ENCODE data around the gene RAD51C. TPM values are rescaled to one million over a fixed set of nuclear protein-coding genes. Genes with fewer than 3 reads are reported as not detected.

Gene RAD51C
- polyA plus RNA-seq, 1 of the 3 experiments (the other 2 are of a cell fraction), result 36.1 TPM

GRCh38 chr17:58758890-58759289, 66.5 kb downstream of the RAD51C start:
- no peak for DNase-seq
- H3K4me3 ChIP-seq (ENCODE audit: low read depth in 2 of 2, low read length in 1 of 2), result no peak overlapping the region
- H2AFZ ChIP-seq (ENCODE audit: low read depth), result no peak overlapping the region
- H3K9me2 ChIP-seq, result no peaks in the 10 kb centered on the region
- no peaks in the 10 kb centered on the region for H3K36me3 ChIP-seq (replicated peaks in 1 of 2; ENCODE audit: control insufficient read depth in 1 of 2, insufficient read depth in 2 of 2, low read length in 1 of 2)
- H3F3A ChIP-seq (replicated peaks; ENCODE audit: insufficient read depth), result no peaks in the 10 kb centered on the region
- H3K27me3 ChIP-seq (ENCODE audit: insufficient read depth), result peaks cover 24% of the 10 kb centered on the region
- peaks cover 0 to 11% of the 10 kb centered on the region in 2 experiments; a peak in 2 of 4 replicates for H3K4me1 ChIP-seq (ENCODE audit: control insufficient read depth in 1 of 2, insufficient read depth in 2 of 2, low read depth in 1 of 2, low read length in 1 of 2)
- no peak overlapping the region for H3K4me2 ChIP-seq
- TF ChIP-seq REST (IDR thresholded peaks at IDR 0.05; ENCODE audit: low read depth, low read length) (no peak), USF1 (IDR thresholded peaks at IDR 0.05; ENCODE audit: borderline replicate concordance, low read depth) (no peak), ZBTB33 (IDR thresholded peaks at IDR 0.05; ENCODE audit: borderline replicate concordance, low read depth) (no peak), NRF1 (IDR thresholded peaks at IDR 0.05; ENCODE audit: low read depth, low read length) (no peak), SIN3A (IDR thresholded peaks at IDR 0.05; ENCODE audit: borderline replicate concordance, low read depth, low read length) (no peak), RAD21 (IDR thresholded peaks at IDR 0.05; ENCODE audit: low read length) (no peak), POLR2AphosphoS5 (IDR thresholded peaks at IDR 0.05; ENCODE audit: low read depth, low read length) (no peak), GATA2 (CRISPR knock-in tag; IDR thresholded peaks at IDR 0.05) (no peak), FOXM1 (IDR thresholded peaks at IDR 0.05; ENCODE audit: low read depth) (no peak), MEF2A (IDR thresholded peaks at IDR 0.05; ENCODE audit: borderline replicate concordance, low read depth) (no peak), TCF12 (IDR thresholded peaks at IDR 0.05) (no peak), TEAD4 (IDR thresholded peaks at IDR 0.05; ENCODE audit: borderline replicate concordance, insufficient read depth) (no peak), IRF3 (IDR thresholded peaks at IDR 0.05; ENCODE audit: low read depth, low read length) (no peak), TAF1 (IDR thresholded peaks at IDR 0.05; ENCODE audit: borderline replicate concordance, low read depth, low read length) (no peak), MXI1 (IDR thresholded peaks at IDR 0.05; ENCODE audit: low read depth, low read length) (no peak), MAX (IDR thresholded peaks at IDR 0.05; ENCODE audit: low read depth) (no peak)
- CTCF ChIA-PET, result interaction anchor here (1.0 to 2.0 kb wide), 4 partner anchors 14 to 246 kb away, joined by 3 to 7 read pairs (median 4); no protein-coding TSS in a partner anchor
- no peak overlapping the region for H3K9ac ChIP-seq
- no peaks in the 10 kb centered on the region for H4K20me1 ChIP-seq (ENCODE audit: insufficient read depth)
- POLR2A ChIA-PET, result no interaction called here
- no peaks in the 10 kb centered on the region for H3K79me2 ChIP-seq (ENCODE audit: insufficient read depth)
- H3K9me3 ChIP-seq, result no peaks in the 10 kb centered on the region
- 74% methylated on average over 7 of the region's 8 CpGs for WGBS (ENCODE audit: low lambda C conversion rate)
- no peak overlapping the region for H3K27ac ChIP-seq (ENCODE audit: low read depth in 2 of 2, low read length in 1 of 2)
